CD4-positive, alpha-beta T cell treated with Interleukin-4 for 1 hour (primary cell): Measurements from ENCODE around the gene PARVB.

ENCODE experiments used
- DNase-seq, 2 donors: peaks; one replicate each; pipeline ENCODE4 v3.0.0-alpha.2; 2020 to 2022

PARVB gene

GRCh38 chr22:44116331-44116730, 92.2 kb downstream of the PARVB start:
- DNase-seq = no peak

GRCh38 chr22:44116755-44117684, 92.9 kb downstream of the PARVB start:
- DNase-seq = no peak

GRCh38 chr22:44117746-44118145, 93.6 kb downstream of the PARVB start:
- DNase-seq = no peak

GRCh38 chr22:44118645-44119315, 94.7 kb downstream of the PARVB start:
- no peak for DNase-seq

- DNase-seq = no peak
These were observed 95.7 kb downstream of the PARVB start for GRCh38 chr22:44119669-44120313.

GRCh38 chr22:44120314-44120704, 96.2 kb downstream of the PARVB start:
- DNase-seq = no peak

- no peak for DNase-seq
These were observed 101.3 kb downstream of the PARVB start for GRCh38 chr22:44125421-44125820.

- DNase-seq = no peak
These were observed 102.7 kb downstream of the PARVB start for GRCh38 chr22:44126807-44127206.

- no peak for DNase-seq
These were observed 103.3 kb downstream of the PARVB start for GRCh38 chr22:44127356-44127755.

GRCh38 chr22:44128958-44129618, 105.0 kb downstream of the PARVB start:
- no peak for DNase-seq

- DNase-seq = no peak
These were observed 105.5 kb downstream of the PARVB start for GRCh38 chr22:44129619-44129976.

GRCh38 chr22:44130076-44130711, 106.1 kb downstream of the PARVB start:
- DNase-seq = no peak

- no peak for DNase-seq
These were observed 107.3 kb downstream of the PARVB start for GRCh38 chr22:44131412-44131811.

GRCh38 chr22:44131989-44132685, 108.0 kb downstream of the PARVB start:
- no peak for DNase-seq

GRCh38 chr22:44132724-44133123, 108.6 kb downstream of the PARVB start:
- no peak for DNase-seq

GRCh38 chr22:44133161-44133560, 109.1 kb downstream of the PARVB start:
- no peak for DNase-seq

GRCh38 chr22:44133901-44134571, 109.9 kb downstream of the PARVB start:
- no peak for DNase-seq

GRCh38 chr22:44136112-44136511, 112.0 kb downstream of the PARVB start:
- DNase-seq = no peak

- DNase-seq = no peak
These were observed 112.7 kb downstream of the PARVB start for GRCh38 chr22:44136786-44137185.

GRCh38 chr22:44137415-44137814, 113.3 kb downstream of the PARVB start:
- DNase-seq = no peak

GRCh38 chr22:44139773-44140172, 115.7 kb downstream of the PARVB start:
- no peak for DNase-seq
